Keratinocyte (primary cell): Measurements from ENCODE around the gene COPA. TPM values are rescaled to one million over a fixed set of nuclear protein-coding genes. Genes with fewer than 3 reads are reported as not detected.

Experiments
- DNase-seq: peaks from one replicate; pipeline ENCODE4 v3.0.0-alpha.2; 2011; ENCODE audit warnings: low read depth, missing footprints, low spot score
- FAIRE-seq: peaks from 2 replicates; lab custom pipeline; 2011; peaks lifted over from hg19 to GRCh38; lab: Jason Lieb, UNC
- H2AFZ ChIP-seq: 2 replicates; pipeline ENCODE4 v1.6.0; 2012; ENCODE audit warnings: low read length, control low read depth, inconsistent platforms; ENCODE audit not compliant: control insufficient read depth
- H3K27ac ChIP-seq: 2 replicates; pipeline ENCODE4 v1.5.1; 2011; ENCODE audit warnings: low read length; ENCODE audit not compliant: control insufficient read depth, insufficient read depth
- H3K27me3 ChIP-seq: 3 replicates; pipeline ENCODE4 v1.6.0; 2011; ENCODE audit warnings: low read length; ENCODE audit not compliant: control insufficient read depth, insufficient read depth; ENCODE audit errors: extremely low read depth
- H3K36me3 ChIP-seq, 2 experiments: 2 replicates in 1 of 2; 3 replicates in 1 of 2; pipeline ENCODE4 v1.5.1; 2011; ENCODE audit warnings: low read length in 2 of 2, mild to moderate bottlenecking in 1 of 2; ENCODE audit not compliant: control insufficient read depth in 2 of 2, insufficient read depth in 2 of 2; ENCODE audit errors: extremely low read depth in 1 of 2
- H3K4me1 ChIP-seq: 3 replicates; pipeline ENCODE4 v1.5.1; 2011; ENCODE audit warnings: low read length; ENCODE audit not compliant: control insufficient read depth, insufficient read depth; ENCODE audit errors: extremely low read depth
- H3K4me2 ChIP-seq: 3 replicates; pipeline ENCODE4 v1.6.0; 2011; ENCODE audit warnings: low read depth, low read length; ENCODE audit not compliant: control insufficient read depth, insufficient read depth; ENCODE audit errors: extremely low read depth
- H3K4me3 ChIP-seq, 3 experiments: fragments of 200-600 bp in 1 of 3; sonication (generic) in 1 of 3; 2 replicates in 2 of 3; 3 replicates in 1 of 3; pipeline ENCODE4 v1.5.1; 2011 to 2016; ENCODE audit warnings: low read length in 3 of 3, mild to moderate bottlenecking in 3 of 3, control low read depth in 2 of 3, inconsistent platforms in 1 of 3, low read depth in 1 of 3, mixed read lengths in 1 of 3, mixed run types in 1 of 3, moderate library complexity in 1 of 3; ENCODE audit not compliant: control insufficient read depth in 2 of 3, insufficient read depth in 2 of 3; ENCODE audit errors: extremely low read depth in 1 of 3
- H3K79me2 ChIP-seq: 2 replicates; pipeline ENCODE4 v1.6.0; 2012; ENCODE audit warnings: low read length; ENCODE audit not compliant: control insufficient read depth, insufficient read depth
- H3K9ac ChIP-seq: 3 replicates; pipeline ENCODE4 v1.6.0; 2011; ENCODE audit warnings: low read length; ENCODE audit not compliant: control insufficient read depth, insufficient read depth; ENCODE audit errors: extremely low read depth
- H3K9me1 ChIP-seq: 3 replicates; pipeline ENCODE4 v1.6.0; 2011; ENCODE audit warnings: low read length; ENCODE audit not compliant: control insufficient read depth, insufficient read depth; ENCODE audit errors: extremely low read depth
- H3K9me3 ChIP-seq: 2 replicates; pipeline ENCODE4 v1.5.1; 2012; ENCODE audit warnings: low read depth, low read length; ENCODE audit not compliant: control insufficient read depth
- H4K20me1 ChIP-seq: 3 replicates; pipeline ENCODE4 v1.6.0; 2011; ENCODE audit warnings: low read length; ENCODE audit not compliant: control insufficient read depth, insufficient read depth; ENCODE audit errors: extremely low read depth
- EZH2 ChIP-seq: IDR thresholded peaks from one replicate; pipeline ENCODE4 v1.6.1; 2012; ENCODE audit warnings: inconsistent platforms, mild to moderate bottlenecking, low read length, moderate library complexity
- dilution Hi-C: fragments of 300-500 bp; cut with MboI; formaldehyde crosslinking; loops from one replicate; pipeline ENCODE4 v1.7.0; 2020; ENCODE audit warnings: low sequenced_read_pairs; ENCODE audit not compliant: extremely low pct_ligation_motif_present
- polyA plus RNA-seq, 5 experiments: library from polyadenylated mRNA; depleted of rRNA in 3 of 5; stranded (reverse) in 3 of 5; stranded (forward) in 1 of 5; unstranded in 1 of 5; fragments of >200 nt; gene quantifications; 1 replicate in 1 of 5; 2 replicates in 3 of 5; 3 replicates in 1 of 5; pipeline versions ENCODE4 v1.2.1 to v1.2.3, GENCODE V29; 2011 to 2012; ENCODE audit warnings: missing spikeins in 2 of 5, low read depth in 1 of 5, low replicate concordance in 1 of 5
- TF ChIP-seq, protein P1 (sequence below), 3 experiments: IDR thresholded peaks in 1 of 3; conservative IDR thresholded peaks in 1 of 3; optimal IDR thresholded peaks in 1 of 3; 2 replicates in 2 of 3; 3 replicates in 1 of 3; pipeline versions ENCODE3 to v1.5.1; 2011; ENCODE audit warnings: low read length in 3 of 3, mild to moderate bottlenecking in 3 of 3, moderate library complexity in 2 of 3, control low read depth in 1 of 3, inconsistent platforms in 1 of 3; ENCODE audit not compliant: insufficient read depth in 2 of 3; ENCODE audit errors: extremely low read depth in 1 of 3

Gene COPA
- polyA plus RNA-seq, 1 donor (not counting 4 experiments of a cell fraction or from before 2014, with no cell fraction given): 169 TPM

DNA sequence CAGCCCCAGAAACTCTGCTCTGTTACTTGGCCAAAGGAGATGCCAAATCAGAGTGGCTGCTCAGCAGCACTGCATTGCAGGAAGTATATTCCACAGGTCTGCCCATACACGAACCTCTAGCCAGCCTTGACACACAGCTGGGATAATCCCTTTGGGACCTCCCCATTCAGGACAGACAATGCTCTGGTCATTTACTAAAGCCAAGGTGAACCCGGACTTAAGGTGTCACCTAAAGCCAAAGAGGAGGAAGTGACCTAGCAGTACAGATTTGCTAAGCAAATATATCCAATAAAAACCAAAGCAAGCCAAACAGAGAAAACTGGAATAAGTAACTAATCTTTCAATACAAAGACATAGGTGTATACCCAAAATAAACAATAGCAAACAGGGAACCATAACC lies 27.7 kb downstream of the COPA start:
- H3K36me3 ChIP-seq: peaks cover 21 to 23% of the 10 kb centered on the region in 2 experiments
- H3K9me3 ChIP-seq: no peaks in the 10 kb centered on the region
- no peaks in the 10 kb centered on the region for H3K27me3 ChIP-seq
- H3K4me2 ChIP-seq: no peak overlapping the region
- no peak overlapping the region for H3K4me3 ChIP-seq
- dilution Hi-C loops: no loop called here
- TF ChIP-seq EZH2: no peak
- TF ChIP-seq, protein P1, sequence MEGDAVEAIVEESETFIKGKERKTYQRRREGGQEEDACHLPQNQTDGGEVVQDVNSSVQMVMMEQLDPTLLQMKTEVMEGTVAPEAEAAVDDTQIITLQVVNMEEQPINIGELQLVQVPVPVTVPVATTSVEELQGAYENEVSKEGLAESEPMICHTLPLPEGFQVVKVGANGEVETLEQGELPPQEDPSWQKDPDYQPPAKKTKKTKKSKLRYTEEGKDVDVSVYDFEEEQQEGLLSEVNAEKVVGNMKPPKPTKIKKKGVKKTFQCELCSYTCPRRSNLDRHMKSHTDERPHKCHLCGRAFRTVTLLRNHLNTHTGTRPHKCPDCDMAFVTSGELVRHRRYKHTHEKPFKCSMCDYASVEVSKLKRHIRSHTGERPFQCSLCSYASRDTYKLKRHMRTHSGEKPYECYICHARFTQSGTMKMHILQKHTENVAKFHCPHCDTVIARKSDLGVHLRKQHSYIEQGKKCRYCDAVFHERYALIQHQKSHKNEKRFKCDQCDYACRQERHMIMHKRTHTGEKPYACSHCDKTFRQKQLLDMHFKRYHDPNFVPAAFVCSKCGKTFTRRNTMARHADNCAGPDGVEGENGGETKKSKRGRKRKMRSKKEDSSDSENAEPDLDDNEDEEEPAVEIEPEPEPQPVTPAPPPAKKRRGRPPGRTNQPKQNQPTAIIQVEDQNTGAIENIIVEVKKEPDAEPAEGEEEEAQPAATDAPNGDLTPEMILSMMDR (optimal IDR thresholded peaks at IDR 0.05 in 1 of 3, IDR thresholded peaks at IDR 0.05 in 1 of 3, conservative IDR thresholded peaks at IDR 0.05 in 1 of 3; ENCODE audit: extremely low read depth in 1 of 3, insufficient read depth in 2 of 3, low read length in 3 of 3): no peak
- H3K9me1 ChIP-seq: no peaks in the 10 kb centered on the region
- H3K4me1 ChIP-seq: no peaks in the 10 kb centered on the region
- no peak overlapping the region for H3K9ac ChIP-seq
- H3K79me2 ChIP-seq: peaks cover 17% of the 10 kb centered on the region
- no peaks in the 10 kb centered on the region for H4K20me1 ChIP-seq
- no peak overlapping the region for H2AFZ ChIP-seq
- no peak overlapping the region for H3K27ac ChIP-seq
- DNase-seq: no peak
- FAIRE-seq: no peak

DNA sequence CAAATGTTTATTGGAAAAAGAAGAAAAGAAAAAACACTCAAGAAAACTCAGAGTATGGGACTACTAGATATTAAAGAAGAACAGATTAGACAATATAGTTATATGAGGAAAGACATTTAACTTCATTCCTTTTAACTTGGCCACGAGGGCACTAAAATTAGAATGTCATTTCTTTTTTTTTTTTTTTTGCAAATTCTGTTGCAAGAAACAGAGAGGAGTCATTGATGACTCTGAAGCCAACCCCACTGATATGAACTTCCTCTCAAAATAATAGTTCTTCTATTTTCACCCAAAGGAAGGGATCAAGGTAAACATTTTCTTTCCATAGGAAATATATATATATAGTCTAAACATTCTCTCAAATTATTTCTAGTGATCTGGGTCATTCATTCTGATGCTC lies 33.5 kb downstream of the COPA start:
- Histone ChIP-seq H3K4me1 (no peaks in the 10 kb centered on the region), H3K27ac (no peak overlapping the region), H3K4me2 (no peak overlapping the region), H3K79me2 (no peaks in the 10 kb centered on the region), H3K9me1 (no peaks in the 10 kb centered on the region), H3K9me3 (no peaks in the 10 kb centered on the region), H3K4me3 (no peak overlapping the region), H3K27me3 (no peaks in the 10 kb centered on the region), H3K36me3 (peaks cover 44 to 50% of the 10 kb centered on the region in 2 experiments), H2AFZ (no peak overlapping the region), H3K9ac (no peak overlapping the region), H4K20me1 (no peaks in the 10 kb centered on the region)
- FAIRE-seq (no peak), DNase-seq (no peak)
- dilution Hi-C loops: no loop called here
- TF ChIP-seq, protein P1 (optimal IDR thresholded peaks at IDR 0.05 in 1 of 3, IDR thresholded peaks at IDR 0.05 in 1 of 3, conservative IDR thresholded peaks at IDR 0.05 in 1 of 3; ENCODE audit: extremely low read depth in 1 of 3, insufficient read depth in 2 of 3, low read length in 3 of 3): no peak
- TF ChIP-seq EZH2: no peak
